Stimulated activated CD4-positive, alpha-beta T cell treated with anti-CD3 and anti-CD28 coated beads, Interleukin-4, amount 100 ng/mL, for 1 hour (primary cell): ENCODE results near the gene ROBO1.

Experiments
- DNase-seq: peaks from one replicate; pipeline ENCODE4 v3.0.0-alpha.2; 2020

Gene ROBO1

GRCh38 chr3:79148786-79149185 is 619.0 kb downstream of the ROBO1 start:
- DNase-seq = no peak

- DNase-seq = no peak
Measured at GRCh38 chr3:79146024-79146423, 621.8 kb downstream of the ROBO1 start.

GRCh38 chr3:79140708-79141107 is 627.1 kb downstream of the ROBO1 start:
- DNase-seq = no peak

- no peak for DNase-seq
Measured at GRCh38 chr3:79139395-79140068, 628.3 kb downstream of the ROBO1 start.

GRCh38 chr3:79125313-79125984 is 642.3 kb downstream of the ROBO1 start:
- DNase-seq = no peak

- no peak for DNase-seq
Measured at GRCh38 chr3:79115458-79115857, 652.3 kb downstream of the ROBO1 start.

GRCh38 chr3:79113876-79114275 is 653.9 kb downstream of the ROBO1 start:
- DNase-seq = no peak

GRCh38 chr3:79111375-79112052 is 656.3 kb downstream of the ROBO1 start:
- DNase-seq = no peak

- no peak for DNase-seq
Measured at GRCh38 chr3:79109754-79110153, 658.0 kb downstream of the ROBO1 start.

GRCh38 chr3:79103307-79103706 is 664.5 kb downstream of the ROBO1 start:
- no peak for DNase-seq

- no peak for DNase-seq
Measured at GRCh38 chr3:79097964-79098660, 669.7 kb downstream of the ROBO1 start.

GRCh38 chr3:79094654-79095053 is 673.1 kb downstream of the ROBO1 start:
- DNase-seq = no peak

GRCh38 chr3:79086514-79086913 is 681.3 kb downstream of the ROBO1 start:
- DNase-seq = no peak

GRCh38 chr3:79085171-79085570 is 682.6 kb downstream of the ROBO1 start:
- no peak for DNase-seq

- DNase-seq = no peak
Measured at GRCh38 chr3:79081335-79081734, 686.5 kb downstream of the ROBO1 start.

GRCh38 chr3:79074558-79074957 is 693.2 kb downstream of the ROBO1 start:
- no peak for DNase-seq

- DNase-seq = no peak
Measured at GRCh38 chr3:79067734-79068133, 700.1 kb downstream of the ROBO1 start.

GRCh38 chr3:79066481-79066880 is 701.3 kb downstream of the ROBO1 start:
- no peak for DNase-seq

- DNase-seq = no peak
Measured at GRCh38 chr3:79063624-79064023, 704.2 kb downstream of the ROBO1 start.

GRCh38 chr3:79057756-79058155 is 710.0 kb downstream of the ROBO1 start:
- no peak for DNase-seq

- no peak for DNase-seq
Measured at GRCh38 chr3:79056498-79056897, 711.3 kb downstream of the ROBO1 start.

GRCh38 chr3:79052054-79052681 is 715.6 kb downstream of the ROBO1 start:
- DNase-seq = no peak

GRCh38 chr3:79047581-79047980 is 720.2 kb downstream of the ROBO1 start:
- no peak for DNase-seq
